ENCODE data around the gene KIF5A.

Gene KIF5A

DNA sequence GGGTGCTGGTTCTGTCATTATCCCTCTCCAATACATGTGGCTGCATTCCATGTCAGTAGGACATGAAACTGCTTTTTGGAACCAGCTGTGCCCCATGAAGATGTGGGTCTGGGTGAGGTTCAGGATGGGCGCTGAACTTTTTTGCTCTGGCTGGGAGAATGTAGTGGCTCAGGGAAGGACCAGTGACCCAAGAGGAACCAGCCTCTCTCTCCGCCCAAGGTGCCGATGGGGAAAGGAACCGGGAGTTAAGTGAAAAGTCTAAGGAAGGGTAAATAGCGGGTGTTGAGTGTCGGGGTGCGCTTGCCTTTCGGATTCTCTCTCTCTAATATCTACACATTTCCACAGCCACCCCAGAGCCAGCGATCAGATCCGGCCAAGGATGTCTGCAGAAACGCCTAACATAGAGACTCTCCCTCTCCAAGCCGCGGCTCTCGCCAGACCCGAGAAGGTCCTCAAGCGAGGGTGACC lies 69.2 kb downstream of the KIF5A start (continued):
- TF ChIP-seq ZNF70 (CRISPR knock-in tag; IDR thresholded peaks at IDR 0.05) = no peak

- no peak for ATAC-seq
- TF ChIP-seq ZFP3 (CRISPR knock-in tag; IDR thresholded peaks at IDR 0.05) (no peak), RARB (CRISPR knock-in tag; IDR thresholded peaks at IDR 0.05) (no peak), GLIS3 (CRISPR knock-in tag; IDR thresholded peaks at IDR 0.05) (no peak), ZC3H10 (CRISPR knock-in tag; IDR thresholded peaks at IDR 0.05) (no peak), TCF4 (CRISPR knock-in tag; IDR thresholded peaks at IDR 0.05; ENCODE audit: borderline replicate concordance) (no peak), ESRRG (CRISPR knock-in tag; IDR thresholded peaks at IDR 0.05) (no peak), OSR1 (CRISPR knock-in tag; IDR thresholded peaks at IDR 0.05) (no peak), TOX (CRISPR knock-in tag; IDR thresholded peaks at IDR 0.05; ENCODE audit: borderline replicate concordance) (no peak), ZNF565 (CRISPR knock-in tag; conservative IDR thresholded peaks at IDR 0.05; ENCODE audit: low read depth) (no peak), CSDC2 (CRISPR knock-in tag; IDR thresholded peaks at IDR 0.05) (no peak), CSRNP3 (CRISPR knock-in tag; IDR thresholded peaks at IDR 0.05) (no peak), BACH2 (CRISPR knock-in tag; IDR thresholded peaks at IDR 0.05; ENCODE audit: borderline replicate concordance) (no peak), ZFP30 (CRISPR knock-in tag; IDR thresholded peaks at IDR 0.05) (no peak), PPARA (CRISPR knock-in tag; IDR thresholded peaks at IDR 0.05; ENCODE audit: borderline replicate concordance) (no peak), POU6F1 (CRISPR knock-in tag; IDR thresholded peaks at IDR 0.05; ENCODE audit: borderline replicate concordance, low read depth) (no peak), ZNF70 (CRISPR knock-in tag; IDR thresholded peaks at IDR 0.05) (no peak), ZNF8 (CRISPR knock-in tag; IDR thresholded peaks at IDR 0.05) (no peak), SNAI2 (CRISPR knock-in tag; IDR thresholded peaks at IDR 0.05) (no peak)
- TF ChIP-seq, protein P1, sequence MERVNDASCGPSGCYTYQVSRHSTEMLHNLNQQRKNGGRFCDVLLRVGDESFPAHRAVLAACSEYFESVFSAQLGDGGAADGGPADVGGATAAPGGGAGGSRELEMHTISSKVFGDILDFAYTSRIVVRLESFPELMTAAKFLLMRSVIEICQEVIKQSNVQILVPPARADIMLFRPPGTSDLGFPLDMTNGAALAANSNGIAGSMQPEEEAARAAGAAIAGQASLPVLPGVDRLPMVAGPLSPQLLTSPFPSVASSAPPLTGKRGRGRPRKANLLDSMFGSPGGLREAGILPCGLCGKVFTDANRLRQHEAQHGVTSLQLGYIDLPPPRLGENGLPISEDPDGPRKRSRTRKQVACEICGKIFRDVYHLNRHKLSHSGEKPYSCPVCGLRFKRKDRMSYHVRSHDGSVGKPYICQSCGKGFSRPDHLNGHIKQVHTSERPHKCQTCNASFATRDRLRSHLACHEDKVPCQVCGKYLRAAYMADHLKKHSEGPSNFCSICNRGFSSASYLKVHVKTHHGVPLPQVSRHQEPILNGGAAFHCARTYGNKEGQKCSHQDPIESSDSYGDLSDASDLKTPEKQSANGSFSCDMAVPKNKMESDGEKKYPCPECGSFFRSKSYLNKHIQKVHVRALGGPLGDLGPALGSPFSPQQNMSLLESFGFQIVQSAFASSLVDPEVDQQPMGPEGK (CRISPR knock-in tag; IDR thresholded peaks at IDR 0.05; ENCODE audit: borderline replicate concordance) = no peak
- TF ChIP-seq, protein P2, sequence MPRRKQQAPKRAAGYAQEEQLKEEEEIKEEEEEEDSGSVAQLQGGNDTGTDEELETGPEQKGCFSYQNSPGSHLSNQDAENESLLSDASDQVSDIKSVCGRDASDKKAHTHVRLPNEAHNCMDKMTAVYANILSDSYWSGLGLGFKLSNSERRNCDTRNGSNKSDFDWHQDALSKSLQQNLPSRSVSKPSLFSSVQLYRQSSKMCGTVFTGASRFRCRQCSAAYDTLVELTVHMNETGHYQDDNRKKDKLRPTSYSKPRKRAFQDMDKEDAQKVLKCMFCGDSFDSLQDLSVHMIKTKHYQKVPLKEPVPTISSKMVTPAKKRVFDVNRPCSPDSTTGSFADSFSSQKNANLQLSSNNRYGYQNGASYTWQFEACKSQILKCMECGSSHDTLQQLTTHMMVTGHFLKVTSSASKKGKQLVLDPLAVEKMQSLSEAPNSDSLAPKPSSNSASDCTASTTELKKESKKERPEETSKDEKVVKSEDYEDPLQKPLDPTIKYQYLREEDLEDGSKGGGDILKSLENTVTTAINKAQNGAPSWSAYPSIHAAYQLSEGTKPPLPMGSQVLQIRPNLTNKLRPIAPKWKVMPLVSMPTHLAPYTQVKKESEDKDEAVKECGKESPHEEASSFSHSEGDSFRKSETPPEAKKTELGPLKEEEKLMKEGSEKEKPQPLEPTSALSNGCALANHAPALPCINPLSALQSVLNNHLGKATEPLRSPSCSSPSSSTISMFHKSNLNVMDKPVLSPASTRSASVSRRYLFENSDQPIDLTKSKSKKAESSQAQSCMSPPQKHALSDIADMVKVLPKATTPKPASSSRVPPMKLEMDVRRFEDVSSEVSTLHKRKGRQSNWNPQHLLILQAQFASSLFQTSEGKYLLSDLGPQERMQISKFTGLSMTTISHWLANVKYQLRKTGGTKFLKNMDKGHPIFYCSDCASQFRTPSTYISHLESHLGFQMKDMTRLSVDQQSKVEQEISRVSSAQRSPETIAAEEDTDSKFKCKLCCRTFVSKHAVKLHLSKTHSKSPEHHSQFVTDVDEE (CRISPR knock-in tag; IDR thresholded peaks at IDR 0.05) = no peak
Measured at GRCh38 chr12:57619434-57620244, 69.8 kb downstream of the KIF5A start.

DNA sequence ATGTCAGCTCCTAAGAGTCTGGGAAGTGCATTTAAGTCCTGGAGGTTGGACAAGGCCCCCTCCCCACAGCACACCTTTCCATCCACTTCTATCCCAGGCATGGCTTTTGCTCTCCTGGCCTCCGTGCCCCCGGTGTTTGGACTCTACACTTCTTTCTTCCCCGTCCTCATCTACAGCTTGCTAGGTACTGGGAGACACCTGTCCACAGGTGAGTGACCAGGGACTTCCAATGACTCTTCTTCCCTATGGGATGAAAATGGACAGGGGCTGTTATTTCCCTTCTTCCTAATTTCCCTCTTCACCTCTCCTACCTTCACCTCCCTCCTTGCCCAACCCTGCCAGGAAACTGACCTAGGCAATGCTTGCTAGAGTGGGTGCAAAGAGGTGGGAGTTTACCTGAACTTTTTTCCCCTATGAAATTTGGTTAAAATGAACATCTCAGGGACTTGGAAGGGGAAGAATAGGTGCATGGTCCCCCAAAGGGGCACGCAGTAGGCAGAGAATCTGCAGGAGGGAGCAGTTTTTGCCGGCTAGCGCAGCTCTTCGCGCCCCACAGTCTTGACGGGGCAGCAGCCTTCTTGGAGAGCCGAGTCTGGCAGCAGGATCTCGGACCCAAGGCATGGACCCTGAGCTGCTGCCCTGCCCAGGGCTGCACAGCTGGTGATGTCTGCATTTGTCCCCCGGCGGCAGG lies 70.5 kb downstream of the KIF5A start:
- ATAC-seq = no peak

More for the DNA sequence above, 70.5 kb downstream of the KIF5A start:
- TF ChIP-seq ARNTL (CRISPR knock-in tag; IDR thresholded peaks at IDR 0.05; ENCODE audit: borderline replicate concordance, low read depth) (no peak), BACH2 (CRISPR knock-in tag; IDR thresholded peaks at IDR 0.05; ENCODE audit: borderline replicate concordance) (no peak), PPARA (CRISPR knock-in tag; IDR thresholded peaks at IDR 0.05; ENCODE audit: borderline replicate concordance) (no peak), TOX (CRISPR knock-in tag; IDR thresholded peaks at IDR 0.05; ENCODE audit: borderline replicate concordance) (no peak), SNAI2 (CRISPR knock-in tag; IDR thresholded peaks at IDR 0.05) (no peak), POU6F1 (CRISPR knock-in tag; IDR thresholded peaks at IDR 0.05; ENCODE audit: borderline replicate concordance, low read depth) (no peak), RARB (CRISPR knock-in tag; IDR thresholded peaks at IDR 0.05) (no peak), ZNF8 (CRISPR knock-in tag; IDR thresholded peaks at IDR 0.05) (no peak), ZFP3 (CRISPR knock-in tag; IDR thresholded peaks at IDR 0.05) (no peak), OSR1 (CRISPR knock-in tag; IDR thresholded peaks at IDR 0.05) (no peak), CSRNP3 (CRISPR knock-in tag; IDR thresholded peaks at IDR 0.05) (no peak), ESRRG (CRISPR knock-in tag; IDR thresholded peaks at IDR 0.05) (no peak)

Data from SK-N-SH treated with all-trans-retinoic acid at 6 μM for 48 hours (cell line).